SH-SY5Y (cell line): ENCODE data around the gene SYNGR1.

Experiments
- GATA2 ChIP-seq: IDR thresholded peaks from 2 replicates; pipeline ENCODE4 v1.6.1; 2011; ENCODE audit warnings: mild to moderate bottlenecking, low read depth, low read length
- GATA3 ChIP-seq: IDR thresholded peaks from 2 replicates; pipeline ENCODE4 v1.6.1; 2011; ENCODE audit warnings: low read depth, mild to moderate bottlenecking, low read length, moderate library complexity

SYNGR1 gene

DNA sequence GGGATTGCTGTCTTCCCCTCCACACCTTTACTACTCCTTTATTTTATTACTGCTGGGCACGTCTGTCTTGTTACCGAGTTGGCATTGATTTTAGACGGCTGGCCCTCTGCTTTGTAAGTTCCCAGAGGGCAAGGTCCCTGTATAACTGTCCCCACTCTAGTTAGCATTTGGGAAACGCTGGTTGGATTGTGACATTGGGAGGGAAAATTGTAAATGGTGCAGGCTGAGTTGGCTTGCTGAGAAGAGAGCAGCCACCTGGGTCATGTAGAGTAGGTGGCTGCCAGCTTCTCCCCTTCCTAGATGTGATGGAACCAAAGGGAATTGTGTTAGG lies 51.5 kb downstream of the SYNGR1 start:
- TF ChIP-seq GATA3 (no peak), GATA2 (no peak)

DNA sequence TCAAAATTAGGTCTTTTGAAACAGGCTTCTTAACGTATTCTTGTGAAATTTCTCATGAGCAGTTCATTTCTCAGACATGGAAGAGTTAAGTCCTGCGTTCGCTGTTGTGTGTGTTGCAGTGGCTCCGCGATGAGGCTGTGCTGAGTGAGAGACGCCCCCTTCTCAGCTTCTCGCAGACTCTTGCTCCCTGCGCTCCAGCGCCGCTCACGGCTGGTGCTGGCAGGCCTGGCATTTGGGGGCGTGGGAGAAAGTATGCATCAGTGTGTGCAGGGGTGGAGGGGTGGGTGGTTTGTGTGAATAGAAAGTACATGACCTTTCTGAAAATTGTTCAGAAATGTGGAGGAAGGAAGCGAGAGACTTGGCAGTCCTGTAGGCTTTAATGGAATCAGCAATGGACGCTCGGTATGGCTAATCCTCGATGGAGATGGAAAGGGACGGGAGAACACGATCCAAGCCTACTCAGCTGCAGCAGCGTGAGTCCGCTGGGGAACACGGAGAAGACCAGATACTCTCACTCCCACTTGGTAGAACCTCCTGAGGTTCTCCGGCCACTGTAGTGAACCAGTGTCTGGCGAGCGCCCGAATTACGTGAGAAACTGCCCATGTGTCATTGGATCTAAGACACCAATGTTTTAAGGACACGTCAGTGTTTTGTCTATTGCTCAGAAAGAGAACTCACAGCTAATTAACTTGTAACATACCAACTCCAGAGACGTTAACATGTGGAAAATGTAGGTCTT lies 55.7 kb downstream of the SYNGR1 start:
- no peak for TF ChIP-seq GATA2
- no peak for TF ChIP-seq GATA3

DNA sequence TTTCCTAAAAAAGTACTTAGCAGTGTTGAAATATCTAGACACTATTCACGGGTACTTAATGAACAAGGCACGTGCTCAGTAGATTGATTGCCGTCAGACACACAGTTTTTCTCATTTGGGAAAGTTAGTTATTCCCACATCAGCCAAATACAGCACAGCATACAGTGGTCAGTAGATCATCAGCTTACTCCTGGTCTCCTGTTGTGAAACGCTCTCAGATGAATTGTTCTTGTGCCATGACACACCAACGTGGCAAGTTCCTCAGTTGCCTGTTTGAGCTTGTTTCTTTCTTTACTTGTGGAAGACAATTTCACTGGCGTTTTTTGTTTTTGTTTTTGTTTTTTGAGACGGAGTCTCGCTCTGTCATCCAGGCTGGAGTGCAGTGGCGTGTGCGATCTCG lies 58.4 kb downstream of the SYNGR1 start:
- TF ChIP-seq GATA3 (no peak), GATA2 (no peak)

DNA sequence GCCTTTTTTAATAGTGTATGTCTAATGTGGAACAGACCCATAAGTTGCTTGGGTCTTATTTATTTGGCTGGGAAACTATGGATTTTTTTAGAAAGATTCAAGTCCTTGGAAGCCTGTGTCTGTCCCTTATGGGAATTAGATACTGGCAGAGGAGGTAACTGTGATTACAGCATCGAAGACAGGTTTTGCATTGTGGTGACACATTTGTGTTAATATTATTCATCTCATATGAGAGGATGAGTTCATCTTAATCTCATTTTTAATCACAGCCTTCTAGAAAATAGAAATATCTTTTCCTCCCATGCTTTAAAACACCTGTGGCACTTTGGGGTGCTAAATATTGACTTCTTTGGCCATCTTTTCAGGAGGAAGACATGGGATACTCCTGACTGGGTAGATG lies 59.0 kb downstream of the SYNGR1 start:
- no peak for TF ChIP-seq GATA3
- TF ChIP-seq GATA2, result no peak

DNA sequence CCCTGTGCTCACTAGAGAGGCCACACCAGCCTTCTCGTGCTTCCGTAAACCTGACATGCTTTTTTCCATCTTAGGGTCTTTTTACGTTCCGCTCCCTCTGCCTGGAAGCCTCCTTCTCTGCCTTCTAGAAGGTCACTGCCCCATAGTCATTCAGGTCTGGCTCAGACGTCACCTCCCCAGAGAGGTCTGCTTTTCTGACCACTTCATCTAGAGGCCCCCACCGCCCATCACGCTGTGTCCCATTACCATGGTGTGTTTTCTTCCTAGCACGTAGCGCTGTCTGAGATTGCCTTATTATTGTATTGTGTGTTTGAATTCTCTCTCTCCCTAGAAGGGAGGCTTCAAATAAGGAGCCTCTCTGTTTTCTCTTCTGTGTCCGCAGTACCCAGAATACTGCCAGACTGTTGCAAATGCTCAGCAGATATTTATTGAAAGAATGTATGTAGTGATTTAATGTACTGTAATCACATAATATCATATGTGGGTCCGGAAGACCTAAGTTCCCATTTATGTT lies 59.8 kb downstream of the SYNGR1 start:
- TF ChIP-seq GATA3 (no peak), GATA2 (no peak)

DNA sequence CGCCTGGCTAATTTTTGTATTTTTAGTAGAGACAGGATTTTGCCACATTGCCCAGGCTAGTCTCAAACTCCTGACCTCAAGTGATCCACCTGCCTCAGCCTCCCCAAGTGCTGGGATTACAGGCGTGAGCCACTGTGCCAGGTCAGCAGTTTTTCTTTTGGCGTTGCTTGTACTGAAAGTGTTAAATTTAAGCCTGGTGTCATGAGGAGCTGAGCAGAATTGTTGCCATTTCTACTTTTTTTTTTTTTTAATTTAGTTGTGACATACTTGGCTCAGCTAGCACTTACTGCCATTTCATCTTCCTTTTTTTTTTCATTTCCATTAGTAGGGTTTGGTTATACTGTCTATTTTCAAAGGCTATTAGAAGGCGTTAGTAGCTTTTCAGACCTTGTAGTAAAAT lies 60.5 kb downstream of the SYNGR1 start:
- no peak for TF ChIP-seq GATA2
- TF ChIP-seq GATA3, result no peak

DNA sequence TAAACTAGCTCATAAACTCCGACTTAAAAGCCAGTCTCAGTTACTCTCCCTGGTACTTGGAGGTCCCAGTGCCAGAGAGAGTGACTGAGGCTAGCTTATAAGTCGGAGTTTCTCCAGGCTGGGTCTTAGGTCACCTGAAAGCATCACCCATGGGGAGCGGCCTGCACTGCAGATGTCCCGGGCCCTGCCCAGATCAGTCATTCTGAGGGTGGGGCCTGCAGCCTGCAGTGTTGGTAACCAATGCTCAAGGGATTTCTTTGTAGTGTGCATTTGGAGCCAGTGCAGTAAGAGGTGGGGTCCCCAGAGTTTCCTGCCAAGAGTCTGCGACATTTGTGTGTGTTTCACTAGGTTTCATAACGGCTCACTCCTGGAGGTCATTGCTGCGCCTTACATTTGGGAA lies 64.6 kb downstream of the SYNGR1 start:
- TF ChIP-seq GATA3 (no peak), GATA2 (no peak)

DNA sequence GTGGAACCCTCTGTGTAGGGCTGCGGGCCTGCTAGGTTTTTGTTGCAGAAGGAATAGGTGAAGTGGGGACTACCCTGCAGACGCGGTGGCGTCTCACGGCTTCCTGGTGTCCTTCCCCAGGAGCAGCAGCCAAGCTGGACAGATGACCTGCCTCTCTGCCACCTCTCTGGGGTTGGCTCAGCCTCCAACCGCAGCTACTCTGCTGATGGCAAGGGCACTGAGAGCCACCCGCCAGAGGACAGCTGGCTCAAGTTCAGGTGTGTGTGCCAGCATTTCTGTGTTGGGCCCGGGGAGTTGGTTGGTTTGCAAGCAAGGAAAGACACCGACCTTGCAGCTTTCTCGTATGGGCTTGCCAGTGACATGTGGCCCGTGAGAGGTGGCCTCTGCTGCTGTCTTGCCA lies 65.1 kb downstream of the SYNGR1 start:
- TF ChIP-seq GATA2 (no peak), GATA3 (no peak)

DNA sequence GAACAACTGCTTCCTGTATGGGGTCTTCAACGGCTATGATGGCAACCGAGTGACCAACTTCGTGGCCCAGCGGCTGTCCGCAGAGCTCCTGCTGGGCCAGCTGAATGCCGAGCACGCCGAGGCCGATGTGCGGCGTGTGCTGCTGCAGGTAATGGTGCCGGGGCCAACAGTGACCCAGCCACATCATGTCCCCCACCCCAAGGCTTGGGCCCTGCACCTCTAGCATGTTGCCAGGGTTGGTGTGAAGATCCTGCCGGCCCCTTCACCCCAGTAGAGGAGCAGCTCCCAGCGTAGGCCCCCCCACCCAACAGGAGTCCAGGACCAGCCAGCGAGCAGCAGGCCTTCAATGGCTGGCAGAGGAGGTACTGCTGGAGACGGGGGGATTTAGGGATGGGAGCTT lies 65.7 kb downstream of the SYNGR1 start:
- TF ChIP-seq GATA2 (no peak), GATA3 (no peak)

DNA sequence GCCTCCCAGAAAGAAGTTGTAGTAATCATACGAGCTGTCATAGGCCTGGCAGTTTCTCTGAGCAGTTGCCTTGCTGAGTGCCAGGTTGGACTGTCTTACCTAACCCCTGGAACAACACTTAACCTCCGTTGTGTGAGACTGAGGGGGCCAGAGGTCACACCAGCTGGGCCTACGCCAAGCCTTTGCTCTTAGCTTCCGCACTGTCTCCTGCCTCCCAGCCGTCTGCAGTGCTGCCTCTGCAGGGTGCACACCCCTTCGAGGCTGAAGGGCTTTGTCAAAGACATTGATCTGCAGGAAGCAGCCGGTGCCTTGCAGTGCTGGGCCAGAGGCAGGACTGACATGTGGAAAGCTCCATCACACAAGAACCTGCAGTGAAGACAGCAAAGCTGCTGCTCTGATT lies 66.5 kb downstream of the SYNGR1 start:
- TF ChIP-seq GATA2, result no peak
- TF ChIP-seq GATA3, result no peak

DNA sequence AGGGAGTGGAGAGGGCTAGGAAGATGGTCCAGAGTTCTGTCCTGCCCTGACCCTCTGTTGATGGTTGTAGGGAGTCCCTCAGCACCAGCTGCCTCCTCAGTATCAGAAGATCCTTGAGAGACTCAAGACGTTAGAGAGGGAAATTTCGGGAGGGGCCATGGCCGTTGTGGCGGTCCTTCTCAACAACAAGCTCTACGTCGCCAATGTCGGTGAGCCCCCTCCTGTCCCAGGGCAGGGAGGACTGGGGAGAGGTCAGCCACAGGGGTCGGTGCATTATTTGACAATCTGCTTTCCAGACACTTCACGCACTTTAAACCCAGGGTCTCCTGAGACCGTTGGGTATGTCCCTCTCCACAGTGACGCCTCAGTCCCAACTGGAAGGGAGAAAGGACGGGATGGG lies 67.8 kb downstream of the SYNGR1 start:
- TF ChIP-seq GATA2, result no peak
- TF ChIP-seq GATA3, result no peak

DNA sequence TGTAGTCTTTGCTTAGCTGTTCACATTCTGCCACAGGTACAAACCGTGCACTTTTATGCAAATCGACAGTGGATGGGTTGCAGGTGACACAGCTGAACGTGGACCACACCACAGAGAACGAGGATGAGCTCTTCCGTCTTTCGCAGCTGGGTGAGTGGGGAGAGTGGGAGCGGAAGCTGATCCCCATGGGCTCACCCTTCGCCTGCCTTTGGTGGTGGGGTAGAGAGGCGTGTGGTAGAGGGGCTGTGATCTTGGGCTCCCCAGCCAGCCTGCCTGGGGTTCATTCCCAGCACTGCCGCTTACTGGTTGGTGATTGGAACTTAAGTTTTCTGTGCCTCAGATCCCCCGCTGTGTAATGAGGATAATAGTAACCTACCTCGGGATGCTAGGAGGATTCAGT lies 68.9 kb downstream of the SYNGR1 start:
- no peak for TF ChIP-seq GATA2
- TF ChIP-seq GATA3, result no peak

DNA sequence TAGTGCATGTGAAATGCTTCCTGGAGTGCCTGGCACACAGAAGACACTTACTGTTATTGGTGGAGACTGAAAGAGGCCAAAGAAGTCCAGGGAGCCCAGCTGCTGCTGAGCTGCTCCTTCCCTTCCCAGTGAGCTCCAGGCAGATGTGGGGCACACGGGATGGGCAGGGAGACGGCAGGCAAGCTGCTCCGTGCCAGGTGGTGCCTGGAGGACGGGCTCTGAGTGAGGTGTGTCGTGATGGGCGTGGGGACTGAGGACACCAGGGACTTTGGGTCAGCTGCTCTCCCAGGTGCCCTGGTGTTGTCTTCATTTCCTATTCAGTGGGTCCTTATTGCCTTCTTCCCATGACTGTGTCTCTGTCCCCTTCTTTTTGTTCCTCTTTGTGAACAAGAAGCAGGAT lies 69.3 kb downstream of the SYNGR1 start:
- TF ChIP-seq GATA3, result no peak
- no peak for TF ChIP-seq GATA2

DNA sequence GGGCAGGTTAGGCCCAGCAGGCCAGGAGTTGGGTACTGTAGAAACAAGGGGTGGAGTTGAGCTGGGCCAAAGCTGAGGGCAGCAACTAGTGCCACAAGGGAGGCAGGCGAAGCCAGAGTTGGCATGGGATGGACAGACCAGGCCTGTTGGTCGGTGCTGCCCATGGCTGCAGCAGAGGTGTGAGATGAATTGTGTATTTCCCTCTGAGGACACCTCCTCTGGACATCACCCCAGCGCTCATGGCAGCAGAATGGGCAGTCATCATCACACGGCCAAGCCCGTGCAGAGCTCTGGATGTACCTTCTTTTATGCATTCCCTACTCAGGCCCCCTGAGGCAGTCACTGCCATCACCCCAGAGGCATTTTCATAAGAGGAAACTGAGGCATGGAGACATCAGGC lies 70.1 kb downstream of the SYNGR1 start:
- no peak for TF ChIP-seq GATA2
- no peak for TF ChIP-seq GATA3

DNA sequence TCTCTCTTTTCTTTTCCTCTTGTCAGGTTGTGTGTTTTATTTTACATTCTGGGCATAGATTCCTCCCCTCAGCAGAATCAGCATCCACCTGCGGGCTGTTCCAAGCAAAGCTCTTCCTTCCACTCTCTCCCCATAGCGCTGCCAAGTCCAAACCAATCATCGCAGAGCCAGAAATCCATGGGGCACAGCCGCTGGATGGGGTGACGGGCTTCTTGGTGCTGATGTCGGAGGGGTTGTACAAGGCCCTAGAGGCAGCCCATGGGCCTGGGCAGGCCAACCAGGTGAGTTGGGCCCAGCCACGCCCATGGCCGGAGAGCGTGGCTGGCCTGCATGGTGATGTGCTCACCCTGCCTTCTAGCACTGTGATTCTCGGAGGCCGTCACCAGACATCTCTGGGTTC lies 71.9 kb downstream of the SYNGR1 start:
- TF ChIP-seq GATA2, result no peak
- no peak for TF ChIP-seq GATA3

DNA sequence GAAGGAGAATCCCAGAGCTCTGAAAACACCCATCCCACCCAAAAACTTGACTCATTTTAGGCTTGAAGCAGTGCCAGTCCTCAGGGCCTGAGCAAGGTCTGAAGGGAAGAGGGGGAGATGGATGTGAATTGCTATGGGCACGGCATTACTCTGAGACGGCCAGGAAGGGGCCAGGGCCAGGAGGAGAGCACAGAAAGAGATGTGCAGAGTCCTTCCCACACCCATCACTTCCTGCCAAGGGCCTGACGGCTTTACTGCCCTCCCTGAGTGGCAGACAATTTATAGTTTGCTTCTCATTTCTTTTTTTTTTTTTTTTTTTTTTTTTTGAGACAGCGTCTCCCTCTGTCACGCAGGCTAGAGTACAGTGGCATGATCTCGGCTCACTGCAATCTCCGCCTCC lies 72.3 kb downstream of the SYNGR1 start:
- no peak for TF ChIP-seq GATA3
- TF ChIP-seq GATA2, result no peak
